NCI-H748 treated with DMSO at 0.1 percent for 48 hours (cell line): ENCODE measurements around the gene SNAP47.

Source experiments
- DNase-seq: peaks from one replicate; lab custom pipeline; 2025; lab: John Stamatoyannopoulos, UW

SNAP47 gene

GRCh38 chr1:227749916-227750710 lies 14.9 kb downstream of the SNAP47 start:
- DNase-seq = no peak

GRCh38 chr1:227753999-227754711 lies 18.9 kb downstream of the SNAP47 start:
- DNase-seq = no peak

- DNase-seq = no peak
Observed at GRCh38 chr1:227754958-227755357, 19.7 kb downstream of the SNAP47 start.

- DNase-seq = no peak
Observed at GRCh38 chr1:227756172-227756959, 21.1 kb downstream of the SNAP47 start.

- DNase-seq = no peak
Observed at GRCh38 chr1:227757781-227758180, 22.5 kb downstream of the SNAP47 start.

GRCh38 chr1:227758366-227758765 lies 23.1 kb downstream of the SNAP47 start:
- DNase-seq = no peak

- DNase-seq = no peak
Observed at GRCh38 chr1:227759341-227760300, 24.4 kb downstream of the SNAP47 start.

- DNase-seq = no peak
Observed at GRCh38 chr1:227760377-227760776, 25.1 kb downstream of the SNAP47 start.

GRCh38 chr1:227761621-227762230 lies 26.5 kb downstream of the SNAP47 start:
- no peak for DNase-seq

- DNase-seq = peak; percentile 2
Observed at GRCh38 chr1:227762231-227762911, 27.1 kb downstream of the SNAP47 start.

GRCh38 chr1:227763246-227764018 lies 28.2 kb downstream of the SNAP47 start:
- DNase-seq = no peak

- DNase-seq = no peak
Observed at GRCh38 chr1:227764019-227764391, 28.8 kb downstream of the SNAP47 start.

GRCh38 chr1:227765261-227766014 lies 30.2 kb downstream of the SNAP47 start:
- DNase-seq = no peak

GRCh38 chr1:227766015-227766634 lies 30.9 kb downstream of the SNAP47 start:
- no peak for DNase-seq

- no peak for DNase-seq
Observed at GRCh38 chr1:227766653-227767277, 31.5 kb downstream of the SNAP47 start.

GRCh38 chr1:227767401-227768124 lies 32.3 kb downstream of the SNAP47 start:
- no peak for DNase-seq

GRCh38 chr1:227768125-227768439 lies 32.8 kb downstream of the SNAP47 start:
- DNase-seq = no peak
